ENCODE data around the gene SMARCA2. TPM values are rescaled to one million over a fixed set of nuclear protein-coding genes. Genes with fewer than 3 reads are reported as not detected.
A peak's percentile ranks its signal among the peaks of the same experiment; 100 is the strongest.

The SMARCA2 gene
- total RNA-seq = 88.7 TPM

- Histone ChIP-seq H3K27ac (ENCODE audit: low read depth, low read length) (peak within 1 kb of the TSS; percentile 93), H3K9me3 (ENCODE audit: control insufficient read depth in 3 of 3, low read length in 3 of 3) (no peaks in the 10 kb centered on the region), H3K4me1 (ENCODE audit: control insufficient read depth in 3 of 3, insufficient read depth in 3 of 3, low read length in 3 of 3) (peaks cover 16 to 28% (median 21%) of the 10 kb centered on the region in 3 donors), H3K9ac (ENCODE audit: low read depth in 1 of 3, low read length in 3 of 3) (peak within 1 kb of the TSS; percentile 95 to 99 (median 96)), H3K36me3 (ENCODE audit: control insufficient read depth in 3 of 3, insufficient read depth in 3 of 3, low read length in 3 of 3) (no peaks in the 10 kb centered on the region), H3K4me3 (ENCODE audit: low read length in 3 of 3) (peak within 1 kb of the TSS; percentile 91 to 95 (median 92)), H3K27me3 (ENCODE audit: control insufficient read depth in 3 of 3, insufficient read depth in 3 of 3, low read length in 3 of 3) (no peaks in the 10 kb centered on the region)
Observed at GRCh38 chr9:2014696-2015580, at the start of gene SMARCA2. TSS of gene SMARCA2 (plus strand) at chr9:2015347. CDS start at chr9:2029023, 13,676 bp downstream.

- H3K4me3 ChIP-seq (ENCODE audit: low read length in 3 of 3) = no peak overlapping the region
- H3K9ac ChIP-seq (ENCODE audit: low read depth in 1 of 3, low read length in 3 of 3) = no peak overlapping the region
- H3K36me3 ChIP-seq (ENCODE audit: control insufficient read depth in 3 of 3, insufficient read depth in 3 of 3, low read length in 3 of 3) = no peaks in the 10 kb centered on the region
- H3K27me3 ChIP-seq (ENCODE audit: control insufficient read depth in 3 of 3, insufficient read depth in 3 of 3, low read length in 3 of 3) = peaks cover 0 to 3% (median 0%) of the 10 kb centered on the region in 3 donors
- H3K4me1 ChIP-seq (ENCODE audit: control insufficient read depth in 3 of 3, insufficient read depth in 3 of 3, low read length in 3 of 3) = no peaks in the 10 kb centered on the region
- H3K27ac ChIP-seq (ENCODE audit: low read depth, low read length) = no peak overlapping the region
- no peaks in the 10 kb centered on the region for H3K9me3 ChIP-seq (ENCODE audit: control insufficient read depth in 3 of 3, low read length in 3 of 3)
Observed at GRCh38 chr9:1966725-1967366, 48.3 kb upstream of the SMARCA2 start.

GRCh38 chr9:1969160-1969559 lies 46.0 kb upstream of the SMARCA2 start:
- no peak overlapping the region for H3K4me3 ChIP-seq (ENCODE audit: low read length in 3 of 3)
- no peaks in the 10 kb centered on the region for H3K36me3 ChIP-seq (ENCODE audit: control insufficient read depth in 3 of 3, insufficient read depth in 3 of 3, low read length in 3 of 3)
- H3K9ac ChIP-seq (ENCODE audit: low read depth in 1 of 3, low read length in 3 of 3) = no peak overlapping the region
- H3K4me1 ChIP-seq (ENCODE audit: control insufficient read depth in 3 of 3, insufficient read depth in 3 of 3, low read length in 3 of 3) = no peaks in the 10 kb centered on the region
- H3K27ac ChIP-seq (ENCODE audit: low read depth, low read length) = no peak overlapping the region
- H3K9me3 ChIP-seq (ENCODE audit: control insufficient read depth in 3 of 3, low read length in 3 of 3) = no peaks in the 10 kb centered on the region
- H3K27me3 ChIP-seq (ENCODE audit: control insufficient read depth in 3 of 3, insufficient read depth in 3 of 3, low read length in 3 of 3) = peaks cover 0 to 3% (median 0%) of the 10 kb centered on the region in 3 donors

GRCh38 chr9:1969898-1970297 lies 45.2 kb upstream of the SMARCA2 start:
- H3K9me3 ChIP-seq (ENCODE audit: control insufficient read depth in 3 of 3, low read length in 3 of 3) = no peaks in the 10 kb centered on the region
- H3K4me1 ChIP-seq (ENCODE audit: control insufficient read depth in 3 of 3, insufficient read depth in 3 of 3, low read length in 3 of 3) = no peaks in the 10 kb centered on the region
- no peak overlapping the region for H3K4me3 ChIP-seq (ENCODE audit: low read length in 3 of 3)
- H3K27ac ChIP-seq (ENCODE audit: low read depth, low read length) = no peak overlapping the region
- H3K27me3 ChIP-seq (ENCODE audit: control insufficient read depth in 3 of 3, insufficient read depth in 3 of 3, low read length in 3 of 3) = peaks cover 0 to 3% (median 0%) of the 10 kb centered on the region in 3 donors
- H3K9ac ChIP-seq (ENCODE audit: low read depth in 1 of 3, low read length in 3 of 3) = no peak overlapping the region
- no peaks in the 10 kb centered on the region for H3K36me3 ChIP-seq (ENCODE audit: control insufficient read depth in 3 of 3, insufficient read depth in 3 of 3, low read length in 3 of 3)

GRCh38 chr9:1972672-1973071 lies 42.5 kb upstream of the SMARCA2 start:
- Histone ChIP-seq H3K27me3 (ENCODE audit: control insufficient read depth in 3 of 3, insufficient read depth in 3 of 3, low read length in 3 of 3) (no peaks in the 10 kb centered on the region), H3K9ac (ENCODE audit: low read depth in 1 of 3, low read length in 3 of 3) (no peak overlapping the region), H3K9me3 (ENCODE audit: control insufficient read depth in 3 of 3, low read length in 3 of 3) (no peaks in the 10 kb centered on the region), H3K27ac (ENCODE audit: low read depth, low read length) (no peak overlapping the region), H3K4me3 (ENCODE audit: low read length in 3 of 3) (no peak overlapping the region), H3K4me1 (ENCODE audit: control insufficient read depth in 3 of 3, insufficient read depth in 3 of 3, low read length in 3 of 3) (no peaks in the 10 kb centered on the region), H3K36me3 (ENCODE audit: control insufficient read depth in 3 of 3, insufficient read depth in 3 of 3, low read length in 3 of 3) (no peaks in the 10 kb centered on the region)

GRCh38 chr9:1977026-1977425 lies 38.1 kb upstream of the SMARCA2 start:
- peaks cover 0 to 11% (median 9%) of the 10 kb centered on the region in 3 donors for H3K4me1 ChIP-seq (ENCODE audit: control insufficient read depth in 3 of 3, insufficient read depth in 3 of 3, low read length in 3 of 3)
- no peak overlapping the region for H3K27ac ChIP-seq (ENCODE audit: low read depth, low read length)
- no peaks in the 10 kb centered on the region for H3K27me3 ChIP-seq (ENCODE audit: control insufficient read depth in 3 of 3, insufficient read depth in 3 of 3, low read length in 3 of 3)
- H3K4me3 ChIP-seq (ENCODE audit: low read length in 3 of 3) = no peak overlapping the region
- no peaks in the 10 kb centered on the region for H3K36me3 ChIP-seq (ENCODE audit: control insufficient read depth in 3 of 3, insufficient read depth in 3 of 3, low read length in 3 of 3)
- H3K9ac ChIP-seq (ENCODE audit: low read depth in 1 of 3, low read length in 3 of 3) = no peak overlapping the region
- H3K9me3 ChIP-seq (ENCODE audit: control insufficient read depth in 3 of 3, low read length in 3 of 3) = no peaks in the 10 kb centered on the region

- Histone ChIP-seq H3K4me1 (ENCODE audit: control insufficient read depth in 3 of 3, insufficient read depth in 3 of 3, low read length in 3 of 3) (peaks cover 0 to 11% (median 9%) of the 10 kb centered on the region in 3 donors), H3K9me3 (ENCODE audit: control insufficient read depth in 3 of 3, low read length in 3 of 3) (no peaks in the 10 kb centered on the region)
Observed at GRCh38 chr9:1978941-1979340, 36.2 kb upstream of the SMARCA2 start.

GRCh38 chr9:1979741-1980367 lies 35.3 kb upstream of the SMARCA2 start:
- H3K27ac ChIP-seq (ENCODE audit: low read depth, low read length) = no peak overlapping the region
- H3K4me3 ChIP-seq (ENCODE audit: low read length in 3 of 3) = no peak overlapping the region

More at GRCh38 chr9:1978941-1979340, 36.2 kb upstream of the SMARCA2 start:
- no peaks in the 10 kb centered on the region for H3K36me3 ChIP-seq (ENCODE audit: control insufficient read depth in 3 of 3, insufficient read depth in 3 of 3, low read length in 3 of 3)
- no peak overlapping the region for H3K4me3 ChIP-seq (ENCODE audit: low read length in 3 of 3)
- no peaks in the 10 kb centered on the region for H3K27me3 ChIP-seq (ENCODE audit: control insufficient read depth in 3 of 3, insufficient read depth in 3 of 3, low read length in 3 of 3)
- H3K27ac ChIP-seq (ENCODE audit: low read depth, low read length) = no peak overlapping the region
- no peak overlapping the region for H3K9ac ChIP-seq (ENCODE audit: low read depth in 1 of 3, low read length in 3 of 3)

GRCh38 chr9:1980387-1980786 lies 34.8 kb upstream of the SMARCA2 start:
- Histone ChIP-seq H3K9ac (ENCODE audit: low read depth in 1 of 3, low read length in 3 of 3) (no peak overlapping the region), H3K4me3 (ENCODE audit: low read length in 3 of 3) (no peak overlapping the region), H3K36me3 (ENCODE audit: control insufficient read depth in 3 of 3, insufficient read depth in 3 of 3, low read length in 3 of 3) (no peaks in the 10 kb centered on the region), H3K27me3 (ENCODE audit: control insufficient read depth in 3 of 3, insufficient read depth in 3 of 3, low read length in 3 of 3) (no peaks in the 10 kb centered on the region), H3K4me1 (ENCODE audit: control insufficient read depth in 3 of 3, insufficient read depth in 3 of 3, low read length in 3 of 3) (peaks cover 0 to 11% (median 9%) of the 10 kb centered on the region in 3 donors), H3K9me3 (ENCODE audit: control insufficient read depth in 3 of 3, low read length in 3 of 3) (no peaks in the 10 kb centered on the region), H3K27ac (ENCODE audit: low read depth, low read length) (no peak overlapping the region)

More at GRCh38 chr9:1979741-1980367, 35.3 kb upstream of the SMARCA2 start:
- H3K4me1 ChIP-seq (ENCODE audit: control insufficient read depth in 3 of 3, insufficient read depth in 3 of 3, low read length in 3 of 3) = peaks cover 0 to 11% (median 9%) of the 10 kb centered on the region in 3 donors
- H3K27me3 ChIP-seq (ENCODE audit: control insufficient read depth in 3 of 3, insufficient read depth in 3 of 3, low read length in 3 of 3) = no peaks in the 10 kb centered on the region
- no peak overlapping the region for H3K9ac ChIP-seq (ENCODE audit: low read depth in 1 of 3, low read length in 3 of 3)
- no peaks in the 10 kb centered on the region for H3K36me3 ChIP-seq (ENCODE audit: control insufficient read depth in 3 of 3, insufficient read depth in 3 of 3, low read length in 3 of 3)
- no peaks in the 10 kb centered on the region for H3K9me3 ChIP-seq (ENCODE audit: control insufficient read depth in 3 of 3, low read length in 3 of 3)
